ENCODE measurements around the gene SLC26A3.

SLC26A3 gene

DNA sequence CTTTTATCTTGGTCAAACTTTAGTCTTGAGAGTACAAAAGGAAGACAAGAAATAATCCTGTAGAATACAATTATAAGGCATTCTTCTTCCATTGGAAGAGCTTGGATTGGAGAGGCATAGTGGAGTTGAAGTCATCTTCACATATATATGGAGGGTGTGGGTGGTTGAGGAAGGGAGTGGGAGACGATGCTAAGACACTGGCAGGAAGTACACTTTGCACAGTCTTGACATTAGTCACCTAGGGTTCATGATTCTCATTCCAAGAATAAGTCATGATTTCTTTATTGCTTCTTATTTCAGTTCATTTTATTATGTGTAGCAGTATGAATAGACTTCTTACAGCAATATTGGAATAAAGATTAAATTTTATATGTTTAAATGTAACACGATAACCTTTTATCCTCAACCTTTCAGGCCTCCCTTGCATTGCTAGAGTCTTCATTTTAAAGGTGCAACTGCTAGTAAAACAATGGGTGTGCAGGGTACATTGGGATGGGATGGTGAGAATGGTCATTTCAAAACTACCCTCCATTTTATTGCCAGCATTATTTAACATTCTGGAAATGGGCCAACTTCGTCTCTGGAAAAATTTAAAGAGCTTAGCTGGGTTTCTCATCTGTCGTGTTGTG lies 12.3 kb upstream of the SLC26A3 start:
- DNase-seq, result no peak

DNA sequence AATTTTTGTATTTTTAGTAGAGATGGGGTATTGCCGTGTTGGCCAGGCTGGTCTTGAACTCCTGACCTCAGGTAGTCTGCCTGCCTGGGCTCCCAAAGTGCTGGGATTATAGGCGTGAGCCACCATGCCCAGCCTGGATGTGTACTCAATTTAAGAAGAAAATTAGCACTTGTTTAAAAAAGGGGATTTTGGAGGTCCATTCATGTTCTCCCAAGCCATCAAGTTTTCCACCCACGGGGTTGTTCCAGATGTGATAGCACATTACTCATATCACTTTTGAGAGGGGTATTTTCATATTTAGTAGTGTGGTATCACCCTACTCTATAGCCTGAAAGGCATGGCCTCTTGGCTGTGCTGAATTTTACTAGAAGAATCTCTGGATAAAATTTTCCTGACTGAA lies 10.5 kb upstream of the SLC26A3 start:
- DNase-seq, result no peak

DNA sequence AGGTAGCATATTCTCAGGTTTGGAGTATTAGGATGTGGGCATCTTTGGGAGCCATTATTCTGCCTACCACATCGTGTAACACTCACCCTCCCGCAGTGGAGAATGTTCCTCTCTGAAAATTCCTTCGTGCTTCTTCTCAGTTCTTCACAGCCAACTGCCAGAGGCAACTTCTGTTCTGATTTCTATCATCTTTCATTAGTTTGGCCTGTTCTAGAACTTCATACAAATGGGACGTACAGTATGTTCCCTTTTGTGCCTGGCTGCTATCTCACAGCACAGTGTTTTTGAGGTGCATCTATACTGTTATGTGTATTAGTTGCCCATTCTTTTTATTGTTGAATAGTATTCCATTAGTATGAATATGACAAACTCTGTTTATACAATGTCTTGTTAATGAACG lies 8.9 kb upstream of the SLC26A3 start:
- no peak for DNase-seq

DNA sequence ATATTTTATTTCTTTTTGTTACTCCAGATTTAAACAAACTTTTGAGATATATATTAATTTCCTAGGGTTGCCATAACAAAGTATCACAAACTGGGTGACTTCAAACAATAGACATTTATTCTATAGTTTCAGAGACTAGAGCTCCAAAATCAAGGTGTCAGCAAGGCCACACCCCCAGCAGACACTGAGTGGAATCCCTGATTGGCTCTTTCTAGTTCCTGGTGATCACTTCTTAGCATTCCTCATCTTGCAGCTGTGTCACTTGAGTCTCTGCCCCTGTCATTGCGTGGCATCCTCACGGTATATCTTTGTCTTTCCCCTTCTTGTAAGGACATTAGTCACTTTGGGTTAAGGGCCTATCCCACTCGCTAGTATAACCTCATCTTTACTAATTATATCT lies 7.6 kb upstream of the SLC26A3 start:
- DNase-seq, result no peak

DNA sequence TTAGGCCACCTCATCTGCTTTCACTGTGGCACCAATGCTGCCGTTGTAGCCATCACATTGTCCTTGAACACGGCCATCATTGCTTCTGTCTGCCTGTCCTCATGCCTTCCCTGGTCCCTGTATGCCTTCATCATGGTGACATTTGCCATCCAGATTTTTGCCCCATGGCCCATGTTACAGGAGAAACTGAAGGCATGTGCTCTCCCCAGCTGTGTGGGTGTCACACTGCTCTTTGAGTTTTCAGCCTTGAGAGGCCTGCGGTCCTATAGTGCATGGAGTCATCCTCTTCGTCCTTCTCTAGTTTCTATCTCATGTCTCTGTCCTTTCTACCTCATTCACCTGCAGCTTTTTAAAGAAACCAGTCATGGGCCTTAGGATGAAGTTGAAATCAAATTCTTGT lies 6.2 kb upstream of the SLC26A3 start:
- no peak for DNase-seq

DNA sequence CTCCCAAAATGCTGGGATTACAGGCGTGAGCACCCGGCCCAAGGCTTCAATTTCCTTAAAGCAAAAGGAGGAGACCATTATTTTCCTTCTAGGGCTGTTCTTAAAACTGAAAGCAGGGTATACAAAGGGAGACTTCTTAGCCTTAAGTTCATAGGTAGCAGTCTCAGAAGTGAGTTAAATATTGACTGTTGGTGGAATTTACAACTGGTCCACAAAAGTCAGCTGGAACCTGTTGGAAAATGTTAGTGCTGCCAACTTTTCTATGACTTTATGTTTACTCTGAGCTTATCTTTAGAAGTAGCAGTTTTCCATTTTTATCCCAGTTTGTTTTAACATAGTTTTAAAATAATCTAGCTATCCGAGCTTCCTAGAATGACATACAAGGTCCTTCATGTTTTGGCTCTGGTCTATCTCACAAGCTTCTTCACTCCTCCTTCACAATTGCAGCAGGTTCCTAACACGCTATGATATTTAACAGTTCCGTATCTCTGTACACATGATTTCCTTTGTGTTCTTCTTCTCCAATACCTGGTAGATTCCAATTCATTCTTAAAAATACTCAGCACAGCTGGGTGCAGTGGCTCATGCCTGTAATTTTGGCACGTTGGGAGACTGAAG lies 3.3 kb downstream of the SLC26A3 start:
- DNase-seq, result no peak

DNA sequence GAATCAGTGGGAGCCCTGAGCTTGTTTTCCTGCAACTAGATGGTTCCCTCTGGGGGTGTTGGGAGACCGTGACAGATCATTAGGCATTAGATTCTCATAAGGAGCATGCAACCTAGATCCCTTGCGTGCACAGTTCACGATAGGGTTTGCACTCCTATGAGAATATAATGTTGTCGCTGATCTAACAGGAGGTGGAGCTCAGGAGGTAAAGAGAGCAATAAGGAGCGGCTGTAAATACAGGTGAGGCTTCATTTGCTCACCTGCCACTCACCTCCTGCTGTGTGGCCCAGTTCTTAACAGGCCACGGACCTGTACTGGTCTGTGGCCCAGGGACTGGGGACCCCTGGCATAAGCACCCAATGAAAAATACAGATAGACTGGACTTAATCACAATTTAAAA lies 10.7 kb downstream of the SLC26A3 start:
- DNase-seq, result no peak

DNA sequence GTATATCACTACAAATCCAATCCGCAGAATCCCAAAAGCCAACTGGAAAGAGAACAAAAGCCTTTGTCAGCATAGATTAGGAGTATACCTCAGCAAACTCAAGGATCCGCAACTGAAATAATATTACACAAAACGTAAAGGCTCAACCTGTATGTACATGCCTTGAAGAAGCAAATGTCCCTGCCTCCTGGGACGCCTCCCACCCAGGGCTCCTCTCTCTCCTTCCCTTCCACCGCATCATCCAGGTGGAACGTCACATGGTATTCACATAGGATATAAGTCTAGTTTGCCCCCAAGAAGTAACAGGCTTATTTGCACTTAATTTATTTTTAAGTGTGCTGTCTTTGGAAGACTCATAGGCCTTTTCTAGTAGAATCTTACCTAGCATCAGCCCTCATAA lies 13.4 kb downstream of the SLC26A3 start:
- DNase-seq, result no peak

DNA sequence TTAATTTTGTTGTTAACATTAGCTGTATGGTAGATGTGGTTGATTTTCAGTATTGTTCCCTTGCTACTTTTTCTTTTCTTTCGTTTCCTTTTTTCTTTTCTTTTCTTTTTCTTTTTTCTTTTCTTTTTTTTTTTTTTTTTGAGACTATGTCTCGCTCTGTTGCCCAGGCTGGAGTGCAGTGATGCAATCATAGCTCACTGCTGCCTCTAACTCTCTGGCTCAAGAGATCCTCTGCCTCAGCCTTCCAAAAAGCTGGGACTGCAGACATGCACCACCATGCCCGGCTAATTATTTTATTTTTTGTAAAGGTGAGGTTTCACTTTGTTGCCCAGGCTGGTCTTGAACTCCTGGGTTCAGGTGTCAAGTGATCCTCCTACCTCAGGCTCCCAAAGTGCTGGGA lies 14.4 kb downstream of the SLC26A3 start:
- no peak for DNase-seq

DNA sequence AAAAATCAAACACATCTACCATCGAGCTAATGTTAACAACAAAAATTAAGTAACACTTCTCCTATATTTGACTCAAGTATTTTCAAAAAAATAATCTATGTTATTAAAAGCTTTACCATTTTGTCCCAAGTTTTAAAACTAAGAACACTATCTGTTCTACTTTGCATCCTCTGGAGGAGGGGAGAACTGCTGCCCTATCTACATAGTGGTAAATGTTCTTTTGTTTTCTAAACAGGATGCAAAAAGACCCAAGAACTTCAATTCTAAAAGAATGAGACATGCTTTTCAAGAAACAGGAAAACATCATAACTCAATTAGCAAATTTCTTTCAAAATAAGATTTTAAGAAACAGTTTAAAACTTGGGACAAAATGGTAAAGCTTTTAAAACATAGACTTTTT lies 14.8 kb downstream of the SLC26A3 start:
- DNase-seq, result no peak

DNA sequence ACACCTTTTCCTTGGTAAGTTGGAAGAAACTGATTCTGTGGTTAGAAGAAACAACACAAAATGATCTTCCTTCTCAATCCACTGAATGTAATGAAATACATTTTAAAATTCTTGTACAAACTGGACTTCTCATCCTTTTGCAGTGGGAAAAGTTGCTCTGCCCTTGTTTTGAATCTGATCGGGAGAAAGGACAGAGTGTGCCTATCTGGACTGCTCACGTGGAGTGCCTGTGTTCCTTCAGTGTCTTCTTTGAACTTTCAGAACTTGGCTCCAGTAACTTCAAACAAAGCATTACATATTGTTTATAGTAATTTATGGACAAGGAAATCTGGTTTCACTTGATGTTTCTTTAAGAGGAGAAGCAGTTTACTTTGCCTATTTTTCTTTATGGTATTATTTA lies 17.1 kb downstream of the SLC26A3 start:
- no peak for DNase-seq

DNA sequence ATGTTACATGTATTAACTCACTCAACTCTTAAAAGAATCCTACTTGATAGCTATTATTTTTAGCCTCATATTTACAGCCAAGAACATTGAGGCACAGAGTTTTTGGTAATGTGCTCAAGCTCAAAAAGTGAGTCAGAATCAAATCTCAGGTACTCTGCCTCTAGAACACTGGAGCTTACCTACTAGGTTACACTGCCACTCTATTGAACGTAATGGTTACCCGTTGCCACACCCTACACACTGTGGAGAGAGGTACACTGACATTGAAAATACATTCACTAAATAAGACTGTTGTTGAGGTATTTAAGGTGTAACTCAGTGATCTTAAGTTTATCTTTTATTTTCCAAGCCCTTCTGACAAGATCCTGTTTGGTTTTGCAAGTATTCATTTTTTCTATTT lies 17.9 kb downstream of the SLC26A3 start:
- DNase-seq, result no peak

DNA sequence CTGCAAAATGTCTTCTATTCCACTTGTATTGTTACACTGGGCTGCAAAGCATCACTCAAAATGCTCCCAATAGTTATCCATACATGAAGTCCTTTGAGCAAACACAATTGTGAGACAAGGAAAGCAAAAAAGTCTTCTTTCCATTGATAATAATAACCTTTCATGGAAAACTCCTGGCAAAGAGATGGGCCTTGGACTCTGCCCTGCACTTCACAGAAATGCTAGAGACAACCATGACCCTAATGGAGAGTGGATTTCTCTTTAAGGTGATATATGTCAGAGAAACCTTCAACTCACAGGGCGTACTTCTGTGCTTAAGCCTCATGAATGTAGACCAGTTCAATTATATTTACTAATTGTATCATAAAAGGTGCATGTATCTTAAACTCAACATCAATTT lies 19.4 kb downstream of the SLC26A3 start:
- no peak for DNase-seq

DNA sequence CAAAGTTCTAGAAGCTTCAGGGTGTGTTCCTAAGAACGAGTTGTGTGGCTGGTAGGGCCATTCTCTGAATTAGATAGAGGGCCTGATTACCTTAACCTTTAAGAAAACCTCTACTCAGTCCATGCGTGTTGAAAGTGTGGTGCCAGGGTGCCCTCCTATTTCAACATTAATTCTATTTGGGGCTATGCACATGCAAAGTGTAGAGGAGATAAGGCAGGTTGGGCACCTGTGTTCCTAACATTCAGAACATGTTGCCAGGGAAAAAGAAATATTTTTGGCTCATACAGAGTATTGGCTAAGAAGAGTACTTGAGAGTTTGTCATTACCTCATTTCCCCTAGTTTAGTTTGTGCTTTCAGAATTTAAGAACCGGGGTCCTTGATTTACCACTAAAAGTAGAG lies 20.6 kb downstream of the SLC26A3 start:
- DNase-seq, result no peak

DNA sequence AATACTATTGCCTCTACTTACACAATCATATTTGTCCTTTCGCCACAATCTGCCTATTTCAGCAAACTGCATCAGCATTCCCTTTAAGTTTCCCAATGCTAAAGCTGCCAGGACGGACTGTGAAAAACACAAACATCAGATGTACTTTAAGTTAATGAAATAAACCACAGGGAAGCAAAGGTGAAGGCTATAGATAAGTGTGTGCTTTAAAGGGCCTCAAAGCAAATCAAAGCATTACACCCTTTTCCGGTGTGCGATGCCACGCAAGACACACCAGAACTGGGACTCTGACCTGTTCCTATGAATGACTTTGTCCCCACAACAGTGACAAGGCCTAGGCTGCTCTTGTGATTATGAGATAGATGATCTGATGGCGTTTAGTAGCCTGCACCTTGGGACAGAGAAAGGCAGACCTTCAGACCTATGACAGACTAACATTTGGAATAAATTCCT lies 23.4 kb downstream of the SLC26A3 start:
- no peak for DNase-seq

DNA sequence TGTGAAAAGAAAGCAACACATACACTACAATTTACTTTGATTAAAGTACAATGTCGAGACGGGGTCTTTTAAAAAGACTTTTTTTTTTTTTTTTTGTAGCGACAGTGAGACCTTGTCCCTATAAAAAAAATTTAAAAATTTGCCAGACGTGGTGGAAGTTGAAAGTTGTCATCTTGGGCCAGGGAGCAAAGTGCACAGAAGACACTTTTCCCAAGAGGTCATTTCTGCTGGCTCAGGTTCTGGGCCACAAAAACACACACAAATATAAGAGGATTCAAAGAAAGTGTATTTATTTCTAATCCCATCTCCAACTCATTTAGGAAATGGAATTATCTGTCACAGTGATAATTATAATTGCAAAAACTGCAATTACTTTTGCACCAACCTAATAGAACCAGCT lies 24.7 kb downstream of the SLC26A3 start:
- no peak for DNase-seq

DNA sequence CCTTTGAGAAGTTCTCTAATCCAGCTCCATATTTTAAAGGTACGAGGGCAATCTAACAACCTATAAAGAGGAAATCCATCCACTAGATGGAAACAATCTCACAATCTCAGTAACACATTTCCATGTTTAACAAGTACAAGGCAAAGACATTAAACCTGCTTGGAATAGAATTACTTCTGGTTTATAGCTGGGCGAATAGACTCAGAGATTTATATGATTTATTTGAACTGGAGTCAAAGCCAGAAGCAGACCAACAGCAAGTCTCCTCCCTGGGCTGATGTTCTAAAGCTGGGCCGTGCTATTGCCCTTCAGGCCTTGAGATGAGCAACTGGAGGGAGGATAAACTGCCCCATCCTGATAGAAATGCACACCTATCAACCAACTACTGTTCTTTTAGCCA lies 25.3 kb downstream of the SLC26A3 start:
- DNase-seq, result no peak

DNA sequence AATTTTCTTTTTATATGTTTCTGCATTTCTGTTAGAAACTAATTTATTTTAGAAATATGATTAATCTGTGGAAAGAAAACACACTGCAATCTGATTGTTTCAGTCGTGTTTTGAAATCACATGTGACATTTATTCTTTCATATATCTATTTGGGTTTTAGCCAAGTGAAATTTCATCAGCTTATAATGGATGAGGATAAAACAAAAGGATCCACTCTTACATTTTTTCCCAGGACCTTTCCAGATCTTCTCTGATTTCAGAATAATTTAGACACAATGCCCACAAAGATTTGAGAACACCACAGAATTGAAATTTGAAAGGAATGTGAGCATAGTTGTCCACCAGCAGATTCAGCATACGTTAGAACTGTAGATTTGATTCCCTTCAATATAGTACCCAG lies 30.0 kb downstream of the SLC26A3 start:
- DNase-seq, result no peak

DNA sequence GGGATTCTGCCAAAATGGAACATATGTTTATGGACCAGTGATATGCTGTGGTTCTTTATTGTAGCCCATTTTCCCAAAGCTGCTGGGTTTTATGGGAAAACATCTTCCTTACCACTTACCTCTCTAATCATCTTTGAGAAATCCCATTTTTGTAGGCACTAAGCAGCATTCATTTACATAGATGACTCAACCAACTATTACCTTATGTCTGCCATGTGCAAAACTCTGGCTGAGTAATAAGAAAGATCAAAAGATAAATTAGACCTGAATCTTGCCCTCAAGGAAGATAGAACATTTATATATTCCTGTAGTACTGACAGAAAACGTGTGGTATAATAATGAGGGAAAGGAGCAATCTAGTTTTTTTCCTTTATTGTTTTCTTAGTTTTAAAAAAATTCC lies 34.8 kb downstream of the SLC26A3 start:
- DNase-seq, result no peak

DNA sequence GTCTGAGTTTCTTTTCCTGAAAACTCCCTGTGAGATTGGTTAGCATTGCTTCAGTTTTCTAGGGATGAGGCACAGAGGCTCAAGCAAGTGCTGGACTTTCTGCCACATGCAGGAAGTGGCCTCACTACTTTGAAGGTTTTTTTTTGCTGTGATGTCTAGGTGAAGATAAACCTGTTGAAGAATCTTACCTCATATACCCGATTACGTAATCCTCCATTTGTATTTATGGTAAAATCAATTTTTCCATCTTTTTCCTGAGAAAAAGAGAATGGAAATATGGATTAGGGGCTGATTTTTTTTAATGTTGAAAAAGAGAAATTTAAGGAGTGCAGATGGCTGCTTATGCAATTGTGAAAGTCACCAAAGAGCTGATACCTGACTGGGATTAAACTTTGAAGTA lies 35.6 kb downstream of the SLC26A3 start:
- DNase-seq, result no peak

DNA sequence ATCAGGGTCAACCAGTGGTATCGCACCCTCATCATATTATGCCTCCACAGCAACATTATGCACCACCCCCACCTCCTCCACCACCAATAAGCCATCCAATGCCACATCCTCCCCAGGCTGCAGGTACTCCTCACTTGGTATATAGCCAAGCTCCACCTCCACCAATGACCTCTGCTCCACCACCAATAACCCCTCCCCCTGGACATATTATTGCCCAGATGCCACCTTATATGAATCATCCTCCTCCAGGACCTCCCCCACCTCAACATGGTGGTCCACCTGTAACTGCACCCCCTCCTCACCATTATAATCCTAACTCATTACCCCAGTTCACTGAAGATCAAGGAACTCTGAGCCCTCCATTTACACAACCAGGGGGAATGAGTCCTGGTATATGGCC lies 44.4 kb downstream of the SLC26A3 start:
- no peak for DNase-seq

DNA sequence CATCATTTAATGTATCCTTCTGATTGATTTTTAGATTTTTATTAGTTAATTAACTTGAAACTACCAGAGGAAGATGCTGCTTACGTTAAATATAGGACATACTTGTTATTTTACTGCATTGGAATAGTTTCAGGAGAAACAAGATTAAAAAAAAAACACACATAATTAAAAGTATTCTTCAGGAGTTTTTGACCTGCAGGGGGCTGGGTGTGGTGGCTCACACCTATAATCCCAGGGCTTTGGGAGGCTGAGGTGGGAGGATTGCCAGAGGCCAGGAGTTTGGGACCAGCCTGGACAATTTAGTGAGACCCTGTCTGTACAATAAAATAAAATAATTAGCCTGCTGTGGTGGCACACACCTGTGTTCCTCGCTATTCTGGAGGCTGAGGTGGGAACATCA lies 48.4 kb downstream of the SLC26A3 start:
- DNase-seq, result no peak

DNA sequence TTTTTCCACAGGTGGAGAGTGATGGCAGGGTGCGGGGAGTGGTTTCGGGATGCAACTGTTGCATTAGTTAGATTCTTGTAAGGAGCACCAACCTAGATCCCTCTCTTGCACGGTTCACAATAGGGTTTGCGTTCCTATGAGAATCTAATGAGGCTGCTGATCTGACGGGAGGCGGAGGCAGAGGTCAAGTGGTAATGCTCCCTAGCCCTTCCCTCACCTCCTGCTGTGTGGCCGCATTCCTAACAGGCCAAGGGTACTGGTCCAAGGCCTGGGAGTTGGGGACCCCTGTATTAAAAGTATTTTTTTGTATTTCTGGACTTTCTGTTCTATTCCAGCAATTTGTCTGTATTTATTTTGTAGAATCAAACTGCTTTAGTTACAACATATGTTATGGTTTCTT lies 51.9 kb downstream of the SLC26A3 start:
- DNase-seq, result no peak

DNA sequence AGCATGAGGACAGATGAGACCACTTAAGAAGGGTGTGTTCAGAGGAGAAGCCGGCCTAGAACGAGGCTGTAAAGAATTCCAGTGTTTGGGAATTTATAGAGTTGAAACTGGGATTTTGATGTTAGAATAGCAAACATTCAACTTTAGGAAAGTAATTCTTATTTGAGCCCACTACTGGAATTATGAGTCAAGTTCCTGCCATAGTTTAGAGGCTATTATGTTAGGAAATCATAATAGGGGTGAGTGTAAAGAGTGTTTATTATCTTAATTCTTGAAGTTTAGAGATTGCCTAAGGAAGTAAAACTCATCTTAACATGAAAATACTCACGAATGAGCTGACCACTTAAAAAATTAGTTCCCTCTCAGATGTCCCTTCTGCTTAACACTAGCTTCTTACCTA lies 57.0 kb downstream of the SLC26A3 start:
- no peak for DNase-seq

DNA sequence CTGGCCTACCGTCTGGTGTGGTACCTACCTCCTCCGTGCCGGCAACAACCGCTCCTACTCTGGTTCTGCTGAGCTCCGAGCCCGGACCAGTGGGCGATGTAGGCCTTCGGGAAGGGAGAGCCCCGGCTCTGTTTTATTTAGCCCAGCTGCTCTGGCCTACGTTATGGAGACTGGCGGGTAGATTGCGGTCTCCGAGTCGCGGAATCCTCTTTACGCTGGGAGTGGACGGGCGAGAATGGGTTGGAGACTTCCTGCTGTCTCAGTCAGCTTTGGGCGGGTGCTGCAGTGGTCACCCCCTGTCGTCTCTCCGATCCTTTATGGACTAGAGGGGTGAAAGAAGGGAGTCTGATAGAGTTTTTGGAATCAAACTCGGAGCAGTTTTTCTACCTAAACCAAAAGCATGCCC lies 58.7 kb downstream of the SLC26A3 start:
- no peak for DNase-seq

All from NCI-H1092 treated with DMSO at 0.1 percent for 48 hours (cell line).